HFF-Myc (cell line): ENCODE data around the gene NR2C1.
A peak's percentile ranks its signal among the peaks of the same experiment; 100 is the strongest.

Experiments
- DNase-seq: peaks from one replicate; pipeline ENCODE4 v3.0.0-alpha.2; 2011; ENCODE audit warnings: low read depth; ENCODE audit errors: extremely low read depth
- H3K4me3 ChIP-seq: replicated peaks from 2 replicates; pipeline ENCODE4 v1.5.1; 2011; ENCODE audit warnings: low read depth, mild to moderate bottlenecking, control low read depth, low read length
- CTCF ChIP-seq: IDR thresholded peaks from 2 replicates; pipeline ENCODE4 v1.5.1; 2012; ENCODE audit warnings: mild to moderate bottlenecking, low read depth, low read length, control low read depth; ENCODE audit errors: missing control alignments

NR2C1 gene

GRCh38 chr12:95006206-95006605, 67.2 kb downstream of the NR2C1 start:
- DNase-seq: no peak
- H3K4me3 ChIP-seq: no peak overlapping the region
- TF ChIP-seq CTCF: no peak

- TF ChIP-seq CTCF: no peak
- H3K4me3 ChIP-seq: no peak overlapping the region
- DNase-seq: no peak
These were observed 68.8 kb downstream of the NR2C1 start for GRCh38 chr12:95004610-95005009.

GRCh38 chr12:95003921-95004272, 69.5 kb downstream of the NR2C1 start:
- H3K4me3 ChIP-seq: peak overlapping the region; percentile 73
- DNase-seq: no peak
- no peak for TF ChIP-seq CTCF

GRCh38 chr12:95003213-95003920, 70.1 kb downstream of the NR2C1 start, which contains the start of gene NDUFA12:
TSS of gene NDUFA12 (minus strand) at chr12:95003697. CDS start at chr12:95003680, 17 bp downstream.
- no peak for TF ChIP-seq CTCF
- peak within 1 kb of the TSS; percentile 73 for H3K4me3 ChIP-seq

GRCh38 chr12:95002754-95003153, 70.7 kb downstream of the NR2C1 start:
- no peak for DNase-seq
- peak overlapping the region; percentile 73 for H3K4me3 ChIP-seq
- TF ChIP-seq CTCF: no peak

More at GRCh38 chr12:95003213-95003920, 70.1 kb downstream of the NR2C1 start, which contains the start of gene NDUFA12:
- DNase-seq: peak; percentile 88

- no peak overlapping the region for H3K4me3 ChIP-seq
- DNase-seq: no peak
- TF ChIP-seq CTCF: no peak
These were observed 75.1 kb downstream of the NR2C1 start for GRCh38 chr12:94998326-94998725.

- no peak for DNase-seq
- H3K4me3 ChIP-seq: no peak overlapping the region
- TF ChIP-seq CTCF: no peak
These were observed 75.7 kb downstream of the NR2C1 start for GRCh38 chr12:94997726-94998125.
